Activated naive CD8-positive, alpha-beta T cell treated with anti-CD3 and anti-CD28 coated beads for 36 hours (primary cell): ENCODE data around the gene LMF1. TPM values are rescaled to one million over a fixed set of nuclear protein-coding genes. Genes with fewer than 3 reads are reported as not detected.
A peak's percentile ranks its signal among the peaks of the same experiment; 100 is the strongest.

ENCODE experiments used
- DNase-seq: peaks from one replicate; pipeline ENCODE4 v3.0.0; 2021
- H3K27ac Mint-ChIP-seq: one replicate; pipeline ENCODE4 v1.8.0; 2022; ENCODE audit warnings: mild to moderate bottlenecking, moderate library complexity, mixed read lengths
- H3K27me3 Mint-ChIP-seq: one replicate; pipeline ENCODE4 v1.8.0; 2022; ENCODE audit warnings: mild to moderate bottlenecking, mixed read lengths
- H3K36me3 Mint-ChIP-seq: one replicate; pipeline ENCODE4 v1.8.0; 2021; ENCODE audit warnings: mild to moderate bottlenecking, mixed read lengths
- H3K4me1 Mint-ChIP-seq: one replicate; pipeline ENCODE4 v1.8.0; 2021; ENCODE audit warnings: mixed read lengths
- H3K4me3 Mint-ChIP-seq: one replicate; pipeline ENCODE4 v1.8.0; 2022; ENCODE audit warnings: mild to moderate bottlenecking, moderate library complexity, mixed read lengths
- H3K9me3 Mint-ChIP-seq: one replicate; pipeline ENCODE4 v1.8.0; 2022; ENCODE audit warnings: mixed read lengths
- total RNA-seq, 2 experiments: library from RNA; stranded (reverse); gene quantifications; one replicate each; pipeline ENCODE4 v1.2.3, GENCODE V29; 2021

LMF1 gene
- total RNA-seq, 2 experiments from 2014 or later, result 7.0 to 8.1 TPM

GRCh38 chr16:971981-972315, 1.2 kb upstream of the LMF1 start:
- no peak for DNase-seq
- Mint-ChIP-seq H3K9me3 (no peaks in the 10 kb centered on the region), H3K4me1 (peaks cover 12% of the 10 kb centered on the region), H3K4me3 (no peak overlapping the region), H3K27ac (no peak overlapping the region), H3K27me3 (no peaks in the 10 kb centered on the region), H3K36me3 (no peaks in the 10 kb centered on the region)

- no peak overlapping the region for H3K27ac Mint-ChIP-seq
- H3K27me3 Mint-ChIP-seq, result no peaks in the 10 kb centered on the region
- H3K4me3 Mint-ChIP-seq, result no peak overlapping the region
- H3K36me3 Mint-ChIP-seq, result peaks cover 2% of the 10 kb centered on the region
- H3K4me1 Mint-ChIP-seq, result peaks cover 12% of the 10 kb centered on the region
- no peak for DNase-seq
- H3K9me3 Mint-ChIP-seq, result no peaks in the 10 kb centered on the region
These were observed 760 bp upstream of the LMF1 start for GRCh38 chr16:971582-971905.

- DNase-seq, result no peak
- H3K4me1 Mint-ChIP-seq, result peaks cover 12% of the 10 kb centered on the region
- H3K4me3 Mint-ChIP-seq, result peak overlapping the region; percentile 80
- no peaks in the 10 kb centered on the region for H3K27me3 Mint-ChIP-seq
- peaks cover 10% of the 10 kb centered on the region for H3K36me3 Mint-ChIP-seq
- H3K9me3 Mint-ChIP-seq, result no peaks in the 10 kb centered on the region
- H3K27ac Mint-ChIP-seq, result peak overlapping the region; percentile 63
These were observed 408 bp downstream of the LMF1 start for GRCh38 chr16:970386-970765.

- Mint-ChIP-seq H3K4me3 (peak overlapping the region; percentile 80), H3K27ac (peak overlapping the region; percentile 51), H3K4me1 (peaks cover 13% of the 10 kb centered on the region), H3K27me3 (no peaks in the 10 kb centered on the region), H3K9me3 (no peaks in the 10 kb centered on the region), H3K36me3 (peaks cover 16% of the 10 kb centered on the region)
- no peak for DNase-seq
These were observed 1.0 kb downstream of the LMF1 start for GRCh38 chr16:969508-970385.

GRCh38 chr16:968620-969019, 2.2 kb downstream of the LMF1 start:
- Mint-ChIP-seq H3K27me3 (no peaks in the 10 kb centered on the region), H3K27ac (no peak overlapping the region), H3K36me3 (peaks cover 19% of the 10 kb centered on the region), H3K4me1 (peaks cover 24% of the 10 kb centered on the region), H3K4me3 (peak overlapping the region; percentile 47), H3K9me3 (no peaks in the 10 kb centered on the region)
- DNase-seq, result no peak

GRCh38 chr16:967546-968295, 3.1 kb downstream of the LMF1 start:
- H3K27ac Mint-ChIP-seq, result no peak overlapping the region
- no peak for DNase-seq
- H3K27me3 Mint-ChIP-seq, result no peaks in the 10 kb centered on the region
- H3K4me3 Mint-ChIP-seq, result no peak overlapping the region
- H3K4me1 Mint-ChIP-seq, result peaks cover 28% of the 10 kb centered on the region
- H3K9me3 Mint-ChIP-seq, result no peaks in the 10 kb centered on the region
- peaks cover 19% of the 10 kb centered on the region for H3K36me3 Mint-ChIP-seq

GRCh38 chr16:967077-967541, 3.7 kb downstream of the LMF1 start:
- no peaks in the 10 kb centered on the region for H3K27me3 Mint-ChIP-seq
- no peak overlapping the region for H3K4me3 Mint-ChIP-seq
- H3K36me3 Mint-ChIP-seq, result peaks cover 19% of the 10 kb centered on the region
- H3K9me3 Mint-ChIP-seq, result no peaks in the 10 kb centered on the region
- no peak overlapping the region for H3K27ac Mint-ChIP-seq
- peaks cover 30% of the 10 kb centered on the region for H3K4me1 Mint-ChIP-seq
- no peak for DNase-seq

- H3K9me3 Mint-ChIP-seq, result no peaks in the 10 kb centered on the region
- H3K4me1 Mint-ChIP-seq, result peaks cover 29% of the 10 kb centered on the region
- H3K27ac Mint-ChIP-seq, result no peak overlapping the region
- no peak for DNase-seq
- H3K4me3 Mint-ChIP-seq, result no peak overlapping the region
- H3K27me3 Mint-ChIP-seq, result no peaks in the 10 kb centered on the region
- H3K36me3 Mint-ChIP-seq, result peaks cover 19% of the 10 kb centered on the region
These were observed 4.3 kb downstream of the LMF1 start for GRCh38 chr16:966505-966904.

- Mint-ChIP-seq H3K27me3 (no peaks in the 10 kb centered on the region), H3K4me3 (no peak overlapping the region), H3K36me3 (peaks cover 19% of the 10 kb centered on the region), H3K27ac (no peak overlapping the region), H3K4me1 (peaks cover 28% of the 10 kb centered on the region), H3K9me3 (no peaks in the 10 kb centered on the region)
- no peak for DNase-seq
These were observed 4.7 kb downstream of the LMF1 start for GRCh38 chr16:966035-966434.

- Mint-ChIP-seq H3K27me3 (no peaks in the 10 kb centered on the region), H3K36me3 (peaks cover 19% of the 10 kb centered on the region), H3K4me3 (no peak overlapping the region), H3K27ac (no peak overlapping the region), H3K4me1 (peaks cover 28% of the 10 kb centered on the region), H3K9me3 (no peaks in the 10 kb centered on the region)
- DNase-seq, result no peak
These were observed 5.3 kb downstream of the LMF1 start for GRCh38 chr16:965487-965886.

GRCh38 chr16:965036-965395, 5.8 kb downstream of the LMF1 start:
- Mint-ChIP-seq H3K27ac (no peak overlapping the region), H3K27me3 (no peaks in the 10 kb centered on the region), H3K4me3 (no peak overlapping the region), H3K9me3 (no peaks in the 10 kb centered on the region), H3K36me3 (peaks cover 19% of the 10 kb centered on the region), H3K4me1 (peaks cover 28% of the 10 kb centered on the region)
- DNase-seq, result no peak

- H3K9me3 Mint-ChIP-seq, result no peaks in the 10 kb centered on the region
- H3K4me1 Mint-ChIP-seq, result peaks cover 28% of the 10 kb centered on the region
- peaks cover 19% of the 10 kb centered on the region for H3K36me3 Mint-ChIP-seq
- no peak overlapping the region for H3K4me3 Mint-ChIP-seq
- H3K27me3 Mint-ChIP-seq, result no peaks in the 10 kb centered on the region
- no peak for DNase-seq
- no peak overlapping the region for H3K27ac Mint-ChIP-seq
These were observed 6.3 kb downstream of the LMF1 start for GRCh38 chr16:964356-965035.

GRCh38 chr16:963913-964312, 6.9 kb downstream of the LMF1 start:
- H3K4me3 Mint-ChIP-seq, result no peak overlapping the region
- peaks cover 19% of the 10 kb centered on the region for H3K36me3 Mint-ChIP-seq

GRCh38 chr16:962901-963814, 7.6 kb downstream of the LMF1 start:
- no peak overlapping the region for H3K4me3 Mint-ChIP-seq
- no peaks in the 10 kb centered on the region for H3K9me3 Mint-ChIP-seq
- no peak for DNase-seq
- H3K27ac Mint-ChIP-seq, result peak overlapping the region; percentile 16
- H3K27me3 Mint-ChIP-seq, result no peaks in the 10 kb centered on the region
- H3K36me3 Mint-ChIP-seq, result peaks cover 19% of the 10 kb centered on the region
- H3K4me1 Mint-ChIP-seq, result peaks cover 21% of the 10 kb centered on the region

More at GRCh38 chr16:963913-964312, 6.9 kb downstream of the LMF1 start:
- Mint-ChIP-seq H3K27ac (peak overlapping the region; percentile 16), H3K4me1 (peaks cover 28% of the 10 kb centered on the region), H3K27me3 (no peaks in the 10 kb centered on the region), H3K9me3 (no peaks in the 10 kb centered on the region)
- DNase-seq, result no peak
